ENCODE data around the gene ERAP2. TPM values are rescaled to one million over a fixed set of nuclear protein-coding genes. Genes with fewer than 3 reads are reported as not detected.
A peak's percentile ranks its signal among the peaks of the same experiment; 100 is the strongest.

Gene ERAP2
- total RNA-seq, 1 donor from 2014 or later = 26.6 TPM

GRCh38 chr5:96852759-96853158 is 23.5 kb upstream of the ERAP2 start:
- no peak for TF ChIP-seq CTCF (IDR thresholded peaks at IDR 0.05; ENCODE audit: insufficient read depth, low read length, severe bottlenecking)
- Histone ChIP-seq H3K27me3 (ENCODE audit: control insufficient read depth, insufficient read depth, low read length) (no peaks in the 10 kb centered on the region), H3K36me3 (ENCODE audit: control insufficient read depth, insufficient read depth, low read length) (no peaks in the 10 kb centered on the region), H3K4me3 (ENCODE audit: low read depth, low read length) (no peak overlapping the region)
- FAIRE-seq (no peak), DNase-seq (ENCODE audit: low read depth) (no peak)

GRCh38 chr5:96854067-96854466 is 22.2 kb upstream of the ERAP2 start:
- H3K4me3 ChIP-seq (ENCODE audit: low read depth, low read length) = no peak overlapping the region
- no peaks in the 10 kb centered on the region for H3K27me3 ChIP-seq (ENCODE audit: control insufficient read depth, insufficient read depth, low read length)
- FAIRE-seq (no peak), DNase-seq (ENCODE audit: low read depth) (no peak)
- TF ChIP-seq CTCF (IDR thresholded peaks at IDR 0.05; ENCODE audit: insufficient read depth, low read length, severe bottlenecking) = no peak
- no peaks in the 10 kb centered on the region for H3K36me3 ChIP-seq (ENCODE audit: control insufficient read depth, insufficient read depth, low read length)

- no peak for TF ChIP-seq CTCF (IDR thresholded peaks at IDR 0.05; ENCODE audit: insufficient read depth, low read length, severe bottlenecking)
Measured at GRCh38 chr5:96855031-96855872, 21.0 kb upstream of the ERAP2 start.

GRCh38 chr5:96856371-96856770 is 19.9 kb upstream of the ERAP2 start:
- no peaks in the 10 kb centered on the region for H3K27me3 ChIP-seq (ENCODE audit: control insufficient read depth, insufficient read depth, low read length)
- no peak for TF ChIP-seq CTCF (IDR thresholded peaks at IDR 0.05; ENCODE audit: insufficient read depth, low read length, severe bottlenecking)
- no peak overlapping the region for H3K4me3 ChIP-seq (ENCODE audit: low read depth, low read length)
- DNase-seq (ENCODE audit: low read depth) (no peak), FAIRE-seq (no peak)
- no peaks in the 10 kb centered on the region for H3K36me3 ChIP-seq (ENCODE audit: control insufficient read depth, insufficient read depth, low read length)

More at GRCh38 chr5:96855031-96855872, 21.0 kb upstream of the ERAP2 start:
- Histone ChIP-seq H3K27me3 (ENCODE audit: control insufficient read depth, insufficient read depth, low read length) (no peaks in the 10 kb centered on the region), H3K36me3 (ENCODE audit: control insufficient read depth, insufficient read depth, low read length) (no peaks in the 10 kb centered on the region), H3K4me3 (ENCODE audit: low read depth, low read length) (no peak overlapping the region)
- FAIRE-seq (peak; percentile 18), DNase-seq (ENCODE audit: low read depth) (peak; percentile 50)

- no peaks in the 10 kb centered on the region for H3K27me3 ChIP-seq (ENCODE audit: control insufficient read depth, insufficient read depth, low read length)
- no peak overlapping the region for H3K4me3 ChIP-seq (ENCODE audit: low read depth, low read length)
- no peak for TF ChIP-seq CTCF (IDR thresholded peaks at IDR 0.05; ENCODE audit: insufficient read depth, low read length, severe bottlenecking)
- DNase-seq (ENCODE audit: low read depth) (no peak), FAIRE-seq (no peak)
- no peaks in the 10 kb centered on the region for H3K36me3 ChIP-seq (ENCODE audit: control insufficient read depth, insufficient read depth, low read length)
Measured at GRCh38 chr5:96857454-96857853, 18.8 kb upstream of the ERAP2 start.

Data from bronchial epithelial cell (primary cell).